Measurements from ENCODE around the gene GALNT8.

The GALNT8 gene

GRCh38 chr12:4685317-4685716 lies 34.9 kb upstream of the GALNT8 start:
- no peak overlapping the region for H3K27ac ChIP-seq (replicated peaks)
- no peak for TF ChIP-seq SPI1 (IDR thresholded peaks at IDR 0.05; ENCODE audit: borderline replicate concordance, low read depth)
- no peak for TF ChIP-seq GABPA (IDR thresholded peaks at IDR 0.05; ENCODE audit: low read depth)
- TF ChIP-seq, protein P1, sequence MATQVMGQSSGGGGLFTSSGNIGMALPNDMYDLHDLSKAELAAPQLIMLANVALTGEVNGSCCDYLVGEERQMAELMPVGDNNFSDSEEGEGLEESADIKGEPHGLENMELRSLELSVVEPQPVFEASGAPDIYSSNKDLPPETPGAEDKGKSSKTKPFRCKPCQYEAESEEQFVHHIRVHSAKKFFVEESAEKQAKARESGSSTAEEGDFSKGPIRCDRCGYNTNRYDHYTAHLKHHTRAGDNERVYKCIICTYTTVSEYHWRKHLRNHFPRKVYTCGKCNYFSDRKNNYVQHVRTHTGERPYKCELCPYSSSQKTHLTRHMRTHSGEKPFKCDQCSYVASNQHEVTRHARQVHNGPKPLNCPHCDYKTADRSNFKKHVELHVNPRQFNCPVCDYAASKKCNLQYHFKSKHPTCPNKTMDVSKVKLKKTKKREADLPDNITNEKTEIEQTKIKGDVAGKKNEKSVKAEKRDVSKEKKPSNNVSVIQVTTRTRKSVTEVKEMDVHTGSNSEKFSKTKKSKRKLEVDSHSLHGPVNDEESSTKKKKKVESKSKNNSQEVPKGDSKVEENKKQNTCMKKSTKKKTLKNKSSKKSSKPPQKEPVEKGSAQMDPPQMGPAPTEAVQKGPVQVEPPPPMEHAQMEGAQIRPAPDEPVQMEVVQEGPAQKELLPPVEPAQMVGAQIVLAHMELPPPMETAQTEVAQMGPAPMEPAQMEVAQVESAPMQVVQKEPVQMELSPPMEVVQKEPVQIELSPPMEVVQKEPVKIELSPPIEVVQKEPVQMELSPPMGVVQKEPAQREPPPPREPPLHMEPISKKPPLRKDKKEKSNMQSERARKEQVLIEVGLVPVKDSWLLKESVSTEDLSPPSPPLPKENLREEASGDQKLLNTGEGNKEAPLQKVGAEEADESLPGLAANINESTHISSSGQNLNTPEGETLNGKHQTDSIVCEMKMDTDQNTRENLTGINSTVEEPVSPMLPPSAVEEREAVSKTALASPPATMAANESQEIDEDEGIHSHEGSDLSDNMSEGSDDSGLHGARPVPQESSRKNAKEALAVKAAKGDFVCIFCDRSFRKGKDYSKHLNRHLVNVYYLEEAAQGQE (IDR thresholded peaks at IDR 0.05; ENCODE audit: insufficient replicate concordance, low read depth), result no peak
- TF ChIP-seq POLR2AphosphoS5 (IDR thresholded peaks at IDR 0.05; ENCODE audit: low read depth), result no peak
- TF ChIP-seq, protein P2, sequence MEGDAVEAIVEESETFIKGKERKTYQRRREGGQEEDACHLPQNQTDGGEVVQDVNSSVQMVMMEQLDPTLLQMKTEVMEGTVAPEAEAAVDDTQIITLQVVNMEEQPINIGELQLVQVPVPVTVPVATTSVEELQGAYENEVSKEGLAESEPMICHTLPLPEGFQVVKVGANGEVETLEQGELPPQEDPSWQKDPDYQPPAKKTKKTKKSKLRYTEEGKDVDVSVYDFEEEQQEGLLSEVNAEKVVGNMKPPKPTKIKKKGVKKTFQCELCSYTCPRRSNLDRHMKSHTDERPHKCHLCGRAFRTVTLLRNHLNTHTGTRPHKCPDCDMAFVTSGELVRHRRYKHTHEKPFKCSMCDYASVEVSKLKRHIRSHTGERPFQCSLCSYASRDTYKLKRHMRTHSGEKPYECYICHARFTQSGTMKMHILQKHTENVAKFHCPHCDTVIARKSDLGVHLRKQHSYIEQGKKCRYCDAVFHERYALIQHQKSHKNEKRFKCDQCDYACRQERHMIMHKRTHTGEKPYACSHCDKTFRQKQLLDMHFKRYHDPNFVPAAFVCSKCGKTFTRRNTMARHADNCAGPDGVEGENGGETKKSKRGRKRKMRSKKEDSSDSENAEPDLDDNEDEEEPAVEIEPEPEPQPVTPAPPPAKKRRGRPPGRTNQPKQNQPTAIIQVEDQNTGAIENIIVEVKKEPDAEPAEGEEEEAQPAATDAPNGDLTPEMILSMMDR (IDR thresholded peaks at IDR 0.05; ENCODE audit: insufficient read depth, low read length), result no peak
- no peaks in the 10 kb centered on the region for H3K27me3 ChIP-seq (ENCODE audit: insufficient read depth, poor library complexity, severe bottlenecking)
- no peak for DNase-seq (ENCODE audit: low read depth in 1 of 2, low spot score in 1 of 2)
- H3K4me3 ChIP-seq (replicated peaks; ENCODE audit: insufficient read depth, low read length), result no peak overlapping the region

DNA sequence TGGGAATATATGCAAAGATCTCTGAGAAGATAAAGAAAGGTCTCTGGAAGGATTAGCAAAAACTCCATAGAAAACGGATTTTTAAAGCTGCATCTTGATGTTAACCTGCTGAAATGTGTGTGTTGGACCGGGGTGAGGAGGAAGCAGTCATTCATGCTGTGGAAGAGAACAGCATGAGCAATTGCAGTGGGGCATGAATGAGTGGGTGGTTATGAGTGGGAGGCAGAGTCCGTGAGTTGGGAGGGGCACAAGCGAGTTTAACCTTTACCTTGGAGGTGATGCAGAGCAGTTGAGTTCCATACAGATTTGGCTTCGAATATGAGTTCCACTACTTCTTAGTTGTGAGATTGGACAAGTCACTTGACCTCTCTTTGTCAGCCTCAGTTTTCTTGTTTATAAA lies 29.4 kb upstream of the GALNT8 start:
- no peak overlapping the region for H3K4me3 ChIP-seq (replicated peaks; ENCODE audit: insufficient read depth, low read length)
- no peak for DNase-seq (ENCODE audit: low read depth in 1 of 2, low spot score in 1 of 2)

GRCh38 chr12:4700621-4701026 lies 19.6 kb upstream of the GALNT8 start:
- Histone ChIP-seq H3K4me3 (replicated peaks; ENCODE audit: insufficient read depth, low read length) (no peak overlapping the region), H3K27me3 (ENCODE audit: insufficient read depth, poor library complexity, severe bottlenecking) (no peaks in the 10 kb centered on the region), H3K27ac (replicated peaks) (no peak overlapping the region)
- TF ChIP-seq POLR2AphosphoS5 (IDR thresholded peaks at IDR 0.05; ENCODE audit: low read depth), result no peak
- TF ChIP-seq, protein P1 (IDR thresholded peaks at IDR 0.05; ENCODE audit: insufficient replicate concordance, low read depth), result no peak
- TF ChIP-seq, protein P2 (IDR thresholded peaks at IDR 0.05; ENCODE audit: insufficient read depth, low read length), result no peak
- TF ChIP-seq SPI1 (IDR thresholded peaks at IDR 0.05; ENCODE audit: borderline replicate concordance, low read depth), result no peak
- TF ChIP-seq GABPA (IDR thresholded peaks at IDR 0.05; ENCODE audit: low read depth), result no peak
- DNase-seq (ENCODE audit: low read depth in 1 of 2, low spot score in 1 of 2), result peak in 1 of 2 experiments; percentile 36

More for the DNA sequence above, 29.4 kb upstream of the GALNT8 start:
- TF ChIP-seq, protein P1 (IDR thresholded peaks at IDR 0.05; ENCODE audit: insufficient replicate concordance, low read depth), result no peak
- TF ChIP-seq GABPA (IDR thresholded peaks at IDR 0.05; ENCODE audit: low read depth) (no peak), SPI1 (IDR thresholded peaks at IDR 0.05; ENCODE audit: borderline replicate concordance, low read depth) (no peak), POLR2AphosphoS5 (IDR thresholded peaks at IDR 0.05; ENCODE audit: low read depth) (no peak)
- TF ChIP-seq, protein P2 (IDR thresholded peaks at IDR 0.05; ENCODE audit: insufficient read depth, low read length), result no peak
- no peaks in the 10 kb centered on the region for H3K27me3 ChIP-seq (ENCODE audit: insufficient read depth, poor library complexity, severe bottlenecking)
- no peak overlapping the region for H3K27ac ChIP-seq (replicated peaks)

Data from HL-60 (cell line).